SK-N-DZ (cell line): ENCODE results near the gene CASZ1.

Source experiments
- DNase-seq: peaks from one replicate; pipeline ENCODE4 v3.0.0-alpha.2; 2015; ENCODE audit warnings: low spot score

The CASZ1 gene

GRCh38 chr1:10626791-10627410 lies 169.5 kb downstream of the CASZ1 start:
- DNase-seq = no peak

GRCh38 chr1:10626131-10626731 lies 170.2 kb downstream of the CASZ1 start:
- DNase-seq = no peak

GRCh38 chr1:10625554-10625953 lies 170.9 kb downstream of the CASZ1 start:
- DNase-seq = no peak

GRCh38 chr1:10625076-10625475 lies 171.4 kb downstream of the CASZ1 start:
- DNase-seq = no peak

- DNase-seq = no peak
Observed at GRCh38 chr1:10624256-10625050, 172.0 kb downstream of the CASZ1 start.

- DNase-seq = no peak
Observed at GRCh38 chr1:10623686-10624145, 172.7 kb downstream of the CASZ1 start.

- no peak for DNase-seq
Observed at GRCh38 chr1:10622910-10623685, 173.3 kb downstream of the CASZ1 start.

GRCh38 chr1:10621906-10622305 lies 174.5 kb downstream of the CASZ1 start:
- no peak for DNase-seq

- DNase-seq = no peak
Observed at GRCh38 chr1:10620776-10621175, 175.7 kb downstream of the CASZ1 start.

GRCh38 chr1:10617931-10618885 lies 178.2 kb downstream of the CASZ1 start:
- DNase-seq = no peak

GRCh38 chr1:10617318-10617717 lies 179.1 kb downstream of the CASZ1 start:
- DNase-seq = no peak

GRCh38 chr1:10616696-10617095 lies 179.8 kb downstream of the CASZ1 start:
- DNase-seq = no peak

- no peak for DNase-seq
Observed at GRCh38 chr1:10615932-10616671, 180.3 kb downstream of the CASZ1 start.

GRCh38 chr1:10615332-10615731 lies 181.1 kb downstream of the CASZ1 start:
- DNase-seq = no peak

GRCh38 chr1:10614377-10615225 lies 181.8 kb downstream of the CASZ1 start:
- DNase-seq = no peak

- no peak for DNase-seq
Observed at GRCh38 chr1:10613861-10614260, 182.6 kb downstream of the CASZ1 start.

GRCh38 chr1:10613340-10613739 lies 183.1 kb downstream of the CASZ1 start:
- no peak for DNase-seq

- no peak for DNase-seq
Observed at GRCh38 chr1:10612436-10613160, 183.8 kb downstream of the CASZ1 start.
